22Rv1 (cell line): Measurements from ENCODE around the gene ASXL2.
"Not testable (repeated sequence)": the region's sequence is repeated elsewhere in the genome, so short reads cannot be mapped to it uniquely, and the experiment has no call there.

Experiments used
- H3K27ac ChIP-seq: fragments of 450-650 bp; 2 replicates; pipeline ENCODE4 v1.5.1; 2017
- ZFX ChIP-seq: fragments of 450-650 bp; IDR thresholded peaks from 2 replicates; pipeline ENCODE4 v1.6.1; 2017; ENCODE audit warnings: antibody characterized with exemption, borderline replicate concordance
- TF ChIP-seq, protein P1 (sequence below): fragments of 450-650 bp; IDR thresholded peaks from 2 replicates; pipeline ENCODE4 v1.5.1; 2017; ENCODE audit warnings: mild to moderate bottlenecking

ASXL2 gene

DNA sequence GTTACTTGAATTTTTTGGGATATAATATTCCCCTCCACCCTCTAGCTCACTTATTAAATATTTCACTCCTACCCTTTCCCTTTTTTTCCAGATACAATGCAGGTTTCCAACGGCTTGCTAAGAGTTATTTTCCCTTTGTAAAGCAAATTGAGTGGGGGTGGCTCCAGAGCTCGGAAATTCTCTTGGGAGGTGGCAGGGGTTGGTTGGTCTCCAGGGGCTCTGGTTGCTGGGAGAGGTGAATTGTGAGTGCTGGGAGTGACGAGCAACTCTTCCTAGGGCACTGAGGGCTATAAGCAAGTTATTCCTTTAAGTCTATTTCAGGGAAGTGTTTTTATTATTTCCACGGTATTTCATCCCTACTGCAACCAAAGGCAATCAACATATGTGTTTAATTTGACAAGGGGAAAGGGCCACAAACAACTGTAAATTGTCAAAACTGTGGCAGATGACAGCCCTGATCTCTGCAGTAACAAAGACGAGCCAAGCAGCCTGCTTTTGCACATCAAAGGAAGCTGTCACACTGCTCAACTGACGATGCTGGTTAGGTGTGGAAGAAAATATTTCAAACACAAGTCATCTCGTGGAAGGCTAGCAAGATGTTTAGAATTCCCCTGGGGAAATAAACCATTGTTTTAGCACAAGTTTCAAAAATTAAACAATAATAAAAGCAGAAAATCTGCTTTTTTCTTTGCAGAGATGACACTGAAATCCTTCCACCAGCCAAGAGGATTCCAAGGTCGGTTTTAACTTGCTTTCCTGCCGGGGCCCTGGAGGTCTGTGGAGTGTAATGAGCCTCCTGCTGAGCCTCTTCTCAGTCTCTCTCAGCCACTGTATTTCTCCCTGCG lies 34.8 kb upstream of the ASXL2 start:
- no peak overlapping the region for H3K27ac ChIP-seq
- TF ChIP-seq, protein P1, sequence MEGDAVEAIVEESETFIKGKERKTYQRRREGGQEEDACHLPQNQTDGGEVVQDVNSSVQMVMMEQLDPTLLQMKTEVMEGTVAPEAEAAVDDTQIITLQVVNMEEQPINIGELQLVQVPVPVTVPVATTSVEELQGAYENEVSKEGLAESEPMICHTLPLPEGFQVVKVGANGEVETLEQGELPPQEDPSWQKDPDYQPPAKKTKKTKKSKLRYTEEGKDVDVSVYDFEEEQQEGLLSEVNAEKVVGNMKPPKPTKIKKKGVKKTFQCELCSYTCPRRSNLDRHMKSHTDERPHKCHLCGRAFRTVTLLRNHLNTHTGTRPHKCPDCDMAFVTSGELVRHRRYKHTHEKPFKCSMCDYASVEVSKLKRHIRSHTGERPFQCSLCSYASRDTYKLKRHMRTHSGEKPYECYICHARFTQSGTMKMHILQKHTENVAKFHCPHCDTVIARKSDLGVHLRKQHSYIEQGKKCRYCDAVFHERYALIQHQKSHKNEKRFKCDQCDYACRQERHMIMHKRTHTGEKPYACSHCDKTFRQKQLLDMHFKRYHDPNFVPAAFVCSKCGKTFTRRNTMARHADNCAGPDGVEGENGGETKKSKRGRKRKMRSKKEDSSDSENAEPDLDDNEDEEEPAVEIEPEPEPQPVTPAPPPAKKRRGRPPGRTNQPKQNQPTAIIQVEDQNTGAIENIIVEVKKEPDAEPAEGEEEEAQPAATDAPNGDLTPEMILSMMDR, result no peak
- no peak for TF ChIP-seq ZFX

DNA sequence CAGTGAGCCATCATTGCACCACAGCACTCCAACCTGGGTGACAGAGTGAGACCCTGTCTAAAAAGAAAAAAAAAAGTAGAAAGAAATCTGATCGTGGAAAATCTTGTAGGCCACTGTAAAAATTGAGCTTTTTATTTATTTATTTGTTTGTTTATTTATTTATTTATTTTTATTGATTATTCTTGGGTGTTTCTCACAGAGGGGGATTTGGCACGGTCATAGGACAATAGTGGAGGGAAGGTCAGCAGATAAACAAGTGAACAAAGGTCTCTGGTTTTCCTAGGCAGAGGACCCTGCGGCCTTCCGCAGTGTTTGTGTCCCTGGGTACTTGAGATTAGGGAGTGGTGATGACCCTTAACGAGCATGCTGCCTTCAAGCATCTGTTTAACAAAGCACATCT lies 31.3 kb upstream of the ASXL2 start:
- H3K27ac ChIP-seq, result not testable (repeated sequence)

DNA sequence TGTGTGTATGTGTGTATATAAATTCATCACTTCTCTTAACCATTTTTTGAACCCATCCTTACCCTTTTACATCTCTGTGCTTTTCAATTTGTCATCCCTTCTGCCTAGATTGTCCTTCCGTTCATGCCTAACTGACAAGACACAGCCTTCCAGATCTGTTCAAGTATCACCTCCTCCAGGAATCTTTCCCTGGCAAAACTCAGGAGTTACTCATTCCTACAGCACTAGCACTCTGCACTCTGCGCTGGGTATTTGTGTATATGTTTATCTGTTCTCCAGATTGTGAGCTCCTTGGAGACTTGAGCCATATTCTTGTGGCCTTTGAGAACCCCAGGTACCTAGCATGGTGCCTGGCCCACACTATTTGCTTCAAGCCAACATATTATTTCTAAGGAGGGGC lies 26.8 kb upstream of the ASXL2 start:
- no peak overlapping the region for H3K27ac ChIP-seq
- TF ChIP-seq, protein P1, result no peak
- no peak for TF ChIP-seq ZFX

DNA sequence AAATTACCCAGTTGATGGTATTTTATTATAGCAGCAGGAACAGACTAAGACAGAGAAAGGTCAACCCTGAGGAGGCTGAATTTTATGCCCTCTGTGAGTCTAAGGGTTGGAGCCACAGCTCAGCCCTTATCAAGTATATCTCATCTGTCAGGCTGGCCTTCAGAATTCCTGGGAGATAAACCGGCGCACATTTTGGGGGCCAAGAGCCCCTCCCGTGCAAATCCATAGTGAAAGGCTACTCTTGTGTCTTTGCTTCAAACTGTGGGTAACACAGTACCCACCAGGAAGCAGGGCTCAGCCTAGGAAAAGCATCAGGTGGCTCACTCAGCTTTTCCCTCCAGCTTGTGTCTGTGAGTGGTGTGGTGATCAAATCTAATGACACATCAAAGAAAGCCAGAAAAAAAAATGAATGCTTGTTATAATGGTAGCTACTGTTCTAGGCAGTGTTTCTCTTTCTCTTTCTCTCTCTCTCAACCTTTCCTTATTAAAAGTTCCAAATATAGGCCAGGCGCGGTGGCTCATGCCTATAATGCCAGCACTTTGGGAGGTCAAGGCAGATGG lies 25.0 kb upstream of the ASXL2 start:
- no peak for TF ChIP-seq ZFX
- TF ChIP-seq, protein P1, result no peak

DNA sequence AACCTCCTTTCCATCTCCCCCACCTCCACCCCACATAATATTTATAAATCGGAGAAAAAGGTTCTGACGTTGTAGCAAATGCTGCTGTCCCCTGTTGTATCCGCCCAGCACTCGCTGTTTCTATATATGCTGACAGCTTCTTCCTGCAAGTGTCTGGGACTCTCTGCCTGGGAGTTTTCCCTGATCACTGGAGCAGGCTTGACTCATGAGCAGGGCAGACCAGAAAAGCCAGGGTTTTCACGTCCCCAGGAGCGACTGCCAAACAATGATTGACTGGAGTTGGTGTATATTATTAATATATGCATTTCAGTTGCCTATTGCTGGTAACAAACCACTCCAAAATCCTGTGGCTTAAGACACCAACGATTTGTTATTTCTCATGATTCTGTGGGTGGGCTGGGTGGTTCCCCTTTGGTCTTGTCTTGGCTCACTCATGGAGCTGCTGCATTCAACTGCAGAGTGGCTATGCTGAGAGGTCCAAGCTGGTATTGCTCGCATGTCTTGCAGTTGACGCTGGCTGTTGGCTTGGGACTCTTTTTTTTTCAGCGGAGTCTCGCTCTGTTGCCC lies 21.2 kb upstream of the ASXL2 start:
- TF ChIP-seq, protein P1, result no peak
- no peak for TF ChIP-seq ZFX
- H3K27ac ChIP-seq, result no peak overlapping the region

More for the DNA sequence above, 25.0 kb upstream of the ASXL2 start:
- H3K27ac ChIP-seq, result no peak overlapping the region

DNA sequence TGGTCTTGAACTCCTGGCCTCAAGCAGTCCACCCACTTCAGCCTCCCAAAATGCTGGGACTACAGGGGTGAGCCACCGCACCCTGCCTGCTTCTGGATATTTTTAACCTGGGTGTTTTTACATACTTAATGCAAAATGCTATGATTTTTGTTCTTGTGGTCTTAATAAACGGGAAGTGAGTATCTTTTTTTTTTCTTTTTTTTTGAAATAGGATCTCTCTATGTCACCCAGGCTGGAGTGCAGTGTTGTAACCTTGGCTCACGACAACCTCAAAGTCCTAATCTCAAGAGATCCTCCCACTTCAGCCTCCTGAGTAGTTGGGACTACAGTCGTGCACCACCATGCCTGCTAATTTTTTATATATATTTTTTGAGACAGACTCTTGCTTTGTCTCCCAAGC lies 19.2 kb upstream of the ASXL2 start:
- TF ChIP-seq, protein P1, result no peak
- no peak for TF ChIP-seq ZFX
- H3K27ac ChIP-seq, result no peak overlapping the region

DNA sequence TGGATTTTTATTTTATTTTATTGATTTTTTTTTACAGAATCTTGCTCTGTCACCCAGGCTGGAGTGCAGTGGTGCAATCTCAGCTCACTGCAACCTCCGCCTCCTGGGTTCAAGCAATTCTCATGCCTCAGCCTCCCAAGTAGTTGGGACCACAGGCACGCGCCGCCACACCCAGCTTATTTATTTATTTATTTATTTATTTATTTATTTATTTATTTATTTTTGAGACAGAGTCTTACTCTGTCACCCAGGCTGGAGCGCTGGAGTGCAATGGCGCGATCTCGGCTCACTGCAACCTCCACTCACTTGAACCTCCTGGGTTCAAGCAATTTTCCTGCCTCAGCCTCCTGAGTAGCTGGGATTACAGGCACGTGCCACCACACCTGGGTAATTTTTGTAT lies 18.0 kb upstream of the ASXL2 start:
- not testable (repeated sequence) for H3K27ac ChIP-seq

DNA sequence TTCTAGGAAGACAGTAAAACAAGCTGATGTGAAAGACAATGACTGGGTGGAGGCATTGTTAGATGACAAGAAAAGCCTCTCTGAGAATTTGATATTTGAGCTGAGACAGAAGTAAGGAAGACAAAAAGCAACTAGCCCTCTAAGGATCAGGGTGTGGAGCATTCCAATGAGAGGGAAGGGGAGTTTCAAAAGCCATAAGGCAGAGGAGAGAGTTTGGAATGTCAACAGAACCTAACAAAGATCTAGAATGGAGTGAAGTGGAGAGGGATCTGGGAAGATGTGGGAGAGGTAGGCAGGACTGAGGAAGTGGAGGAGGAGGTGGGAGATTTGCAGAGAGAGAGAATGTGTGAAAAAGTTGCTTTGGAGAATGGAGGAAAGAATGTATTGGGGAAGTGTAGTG lies 17.3 kb upstream of the ASXL2 start:
- no peak overlapping the region for H3K27ac ChIP-seq
- no peak for TF ChIP-seq ZFX
- TF ChIP-seq, protein P1, result no peak
